ENCODE measurements around the gene TRIM7. TPM values are rescaled to one million over a fixed set of nuclear protein-coding genes. Genes with fewer than 3 reads are reported as not detected.
A peak's percentile ranks its signal among the peaks of the same experiment; 100 is the strongest.

TRIM7 gene
- total and polyA plus RNA-seq, 2 experiments from 2014 or later: 0.53 to 0.56 TPM

DNA sequence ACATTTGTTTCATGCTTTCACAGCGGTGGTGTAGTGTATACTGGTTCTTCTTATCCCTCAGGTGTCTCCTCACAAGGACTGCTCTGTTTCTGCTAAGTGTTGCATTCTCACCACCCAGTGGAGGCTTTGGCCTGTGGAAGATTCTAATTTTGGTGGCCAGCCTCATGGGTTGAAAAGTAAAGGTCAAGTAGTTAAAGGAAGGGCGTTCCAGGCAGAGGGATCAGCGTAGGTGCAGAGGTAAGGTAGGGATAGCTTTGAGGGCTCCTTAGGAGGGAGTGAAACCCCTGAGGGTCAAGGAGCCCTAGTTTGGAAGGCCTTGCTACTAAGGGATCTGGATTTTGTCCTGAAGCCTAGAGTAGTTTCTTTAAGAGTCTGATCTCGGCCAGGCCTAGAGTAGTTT is 43.3 kb upstream of the TRIM7 start (continued):
- TF ChIP-seq ZNF114 (CRISPR knock-in tag; IDR thresholded peaks at IDR 0.05): no peak

DNA sequence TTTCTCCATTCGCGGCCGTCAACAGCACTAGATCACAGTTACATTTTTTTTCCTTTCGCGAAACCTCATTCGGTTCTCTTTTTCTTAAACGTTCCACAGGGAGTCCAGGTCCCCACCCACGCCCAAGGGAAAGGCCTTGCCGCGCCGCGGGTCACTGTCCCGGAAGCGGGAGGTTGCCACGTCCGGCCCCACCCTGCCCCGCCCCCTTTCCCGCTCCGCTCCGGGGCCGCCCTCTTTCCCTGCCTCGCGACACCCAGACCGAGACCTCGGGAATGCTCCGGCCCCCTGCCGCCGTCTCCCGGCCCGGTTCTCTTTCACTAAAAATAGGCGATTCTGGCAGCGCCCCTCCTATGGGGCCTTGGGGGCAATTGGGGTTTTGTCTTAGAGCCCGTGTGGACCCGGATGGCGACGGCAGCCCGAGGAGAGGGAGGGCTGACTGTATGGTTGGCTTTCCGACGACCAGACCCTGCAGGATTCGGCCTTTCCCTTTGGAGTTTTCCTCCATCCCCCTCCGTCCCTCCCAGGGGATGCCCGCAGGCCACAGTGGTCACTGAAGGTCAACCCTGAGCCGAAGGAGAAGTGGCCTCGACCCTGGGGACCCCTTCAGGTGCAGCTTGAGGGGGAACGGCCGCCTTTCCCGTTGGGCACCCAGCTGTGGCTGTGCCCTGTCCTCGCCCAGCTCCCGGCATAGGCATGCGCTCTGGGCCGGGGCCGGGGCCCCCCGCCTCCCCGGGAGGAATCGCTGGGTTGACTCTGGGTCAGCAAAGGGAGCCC is 41.5 kb upstream of the TRIM7 start:
- Histone ChIP-seq H3K27ac (ENCODE audit: low read depth) (peak overlapping the region; percentile 99), H3K4me1 (ENCODE audit: insufficient read depth) (peaks cover 37% of the 10 kb centered on the region), H3K4me3 (peak overlapping the region; percentile 100), H2AFZ (peak overlapping the region; percentile 89), H3K9me2 (ENCODE audit: insufficient read depth) (no peaks in the 10 kb centered on the region), H3K36me3 (ENCODE audit: insufficient read depth) (peaks cover 24% of the 10 kb centered on the region), H4K20me1 (replicated peaks; ENCODE audit: insufficient read depth) (peaks cover 52% of the 10 kb centered on the region), H3K4me2 (peak overlapping the region; percentile 96), H3K27me3 (ENCODE audit: insufficient read depth) (no peaks in the 10 kb centered on the region), H3F3A (replicated peaks; ENCODE audit: low read depth) (peaks cover 33% of the 10 kb centered on the region), H3K79me2 (replicated peaks; ENCODE audit: insufficient read depth) (peaks cover 85% of the 10 kb centered on the region)
- Mint-ChIP-seq H3K27me3 (ENCODE audit: insufficient read depth, low read depth, poor library complexity) (peaks cover 38% of the 10 kb centered on the region), H3K36me3 (ENCODE audit: low read depth) (peaks cover 66% of the 10 kb centered on the region), H3K9me3 (peaks cover 10% of the 10 kb centered on the region; the same call in 2 of the 3 replicates), H3K27ac (peak overlapping the region; percentile 88), H3K4me1 (peaks cover 40% of the 10 kb centered on the region), H3K4me3 (peak overlapping the region; percentile 90)
- DNase-seq (ENCODE audit: low spot score): peak; percentile 89
- TF ChIP-seq EZH2 (IDR thresholded peaks at IDR 0.05; ENCODE audit: low read depth, unreplicated experiment) (no peak), ZNF114 (CRISPR knock-in tag; IDR thresholded peaks at IDR 0.05) (no peak), CREB1 (CRISPR knock-in tag; IDR thresholded peaks at IDR 0.05; ENCODE audit: low read depth) (no peak), NANOG (IDR thresholded peaks at IDR 0.05; ENCODE audit: borderline replicate concordance) (no peak), POLR2AphosphoS5 (IDR thresholded peaks at IDR 0.05; ENCODE audit: low read depth) (peak; percentile 79)
- TF ChIP-seq, protein P1, sequence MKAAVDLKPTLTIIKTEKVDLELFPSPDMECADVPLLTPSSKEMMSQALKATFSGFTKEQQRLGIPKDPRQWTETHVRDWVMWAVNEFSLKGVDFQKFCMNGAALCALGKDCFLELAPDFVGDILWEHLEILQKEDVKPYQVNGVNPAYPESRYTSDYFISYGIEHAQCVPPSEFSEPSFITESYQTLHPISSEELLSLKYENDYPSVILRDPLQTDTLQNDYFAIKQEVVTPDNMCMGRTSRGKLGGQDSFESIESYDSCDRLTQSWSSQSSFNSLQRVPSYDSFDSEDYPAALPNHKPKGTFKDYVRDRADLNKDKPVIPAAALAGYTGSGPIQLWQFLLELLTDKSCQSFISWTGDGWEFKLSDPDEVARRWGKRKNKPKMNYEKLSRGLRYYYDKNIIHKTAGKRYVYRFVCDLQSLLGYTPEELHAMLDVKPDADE (IDR thresholded peaks at IDR 0.05): peak; percentile 49; the same call in 1 of the 2 replicates
- TF ChIP-seq, protein P2, sequence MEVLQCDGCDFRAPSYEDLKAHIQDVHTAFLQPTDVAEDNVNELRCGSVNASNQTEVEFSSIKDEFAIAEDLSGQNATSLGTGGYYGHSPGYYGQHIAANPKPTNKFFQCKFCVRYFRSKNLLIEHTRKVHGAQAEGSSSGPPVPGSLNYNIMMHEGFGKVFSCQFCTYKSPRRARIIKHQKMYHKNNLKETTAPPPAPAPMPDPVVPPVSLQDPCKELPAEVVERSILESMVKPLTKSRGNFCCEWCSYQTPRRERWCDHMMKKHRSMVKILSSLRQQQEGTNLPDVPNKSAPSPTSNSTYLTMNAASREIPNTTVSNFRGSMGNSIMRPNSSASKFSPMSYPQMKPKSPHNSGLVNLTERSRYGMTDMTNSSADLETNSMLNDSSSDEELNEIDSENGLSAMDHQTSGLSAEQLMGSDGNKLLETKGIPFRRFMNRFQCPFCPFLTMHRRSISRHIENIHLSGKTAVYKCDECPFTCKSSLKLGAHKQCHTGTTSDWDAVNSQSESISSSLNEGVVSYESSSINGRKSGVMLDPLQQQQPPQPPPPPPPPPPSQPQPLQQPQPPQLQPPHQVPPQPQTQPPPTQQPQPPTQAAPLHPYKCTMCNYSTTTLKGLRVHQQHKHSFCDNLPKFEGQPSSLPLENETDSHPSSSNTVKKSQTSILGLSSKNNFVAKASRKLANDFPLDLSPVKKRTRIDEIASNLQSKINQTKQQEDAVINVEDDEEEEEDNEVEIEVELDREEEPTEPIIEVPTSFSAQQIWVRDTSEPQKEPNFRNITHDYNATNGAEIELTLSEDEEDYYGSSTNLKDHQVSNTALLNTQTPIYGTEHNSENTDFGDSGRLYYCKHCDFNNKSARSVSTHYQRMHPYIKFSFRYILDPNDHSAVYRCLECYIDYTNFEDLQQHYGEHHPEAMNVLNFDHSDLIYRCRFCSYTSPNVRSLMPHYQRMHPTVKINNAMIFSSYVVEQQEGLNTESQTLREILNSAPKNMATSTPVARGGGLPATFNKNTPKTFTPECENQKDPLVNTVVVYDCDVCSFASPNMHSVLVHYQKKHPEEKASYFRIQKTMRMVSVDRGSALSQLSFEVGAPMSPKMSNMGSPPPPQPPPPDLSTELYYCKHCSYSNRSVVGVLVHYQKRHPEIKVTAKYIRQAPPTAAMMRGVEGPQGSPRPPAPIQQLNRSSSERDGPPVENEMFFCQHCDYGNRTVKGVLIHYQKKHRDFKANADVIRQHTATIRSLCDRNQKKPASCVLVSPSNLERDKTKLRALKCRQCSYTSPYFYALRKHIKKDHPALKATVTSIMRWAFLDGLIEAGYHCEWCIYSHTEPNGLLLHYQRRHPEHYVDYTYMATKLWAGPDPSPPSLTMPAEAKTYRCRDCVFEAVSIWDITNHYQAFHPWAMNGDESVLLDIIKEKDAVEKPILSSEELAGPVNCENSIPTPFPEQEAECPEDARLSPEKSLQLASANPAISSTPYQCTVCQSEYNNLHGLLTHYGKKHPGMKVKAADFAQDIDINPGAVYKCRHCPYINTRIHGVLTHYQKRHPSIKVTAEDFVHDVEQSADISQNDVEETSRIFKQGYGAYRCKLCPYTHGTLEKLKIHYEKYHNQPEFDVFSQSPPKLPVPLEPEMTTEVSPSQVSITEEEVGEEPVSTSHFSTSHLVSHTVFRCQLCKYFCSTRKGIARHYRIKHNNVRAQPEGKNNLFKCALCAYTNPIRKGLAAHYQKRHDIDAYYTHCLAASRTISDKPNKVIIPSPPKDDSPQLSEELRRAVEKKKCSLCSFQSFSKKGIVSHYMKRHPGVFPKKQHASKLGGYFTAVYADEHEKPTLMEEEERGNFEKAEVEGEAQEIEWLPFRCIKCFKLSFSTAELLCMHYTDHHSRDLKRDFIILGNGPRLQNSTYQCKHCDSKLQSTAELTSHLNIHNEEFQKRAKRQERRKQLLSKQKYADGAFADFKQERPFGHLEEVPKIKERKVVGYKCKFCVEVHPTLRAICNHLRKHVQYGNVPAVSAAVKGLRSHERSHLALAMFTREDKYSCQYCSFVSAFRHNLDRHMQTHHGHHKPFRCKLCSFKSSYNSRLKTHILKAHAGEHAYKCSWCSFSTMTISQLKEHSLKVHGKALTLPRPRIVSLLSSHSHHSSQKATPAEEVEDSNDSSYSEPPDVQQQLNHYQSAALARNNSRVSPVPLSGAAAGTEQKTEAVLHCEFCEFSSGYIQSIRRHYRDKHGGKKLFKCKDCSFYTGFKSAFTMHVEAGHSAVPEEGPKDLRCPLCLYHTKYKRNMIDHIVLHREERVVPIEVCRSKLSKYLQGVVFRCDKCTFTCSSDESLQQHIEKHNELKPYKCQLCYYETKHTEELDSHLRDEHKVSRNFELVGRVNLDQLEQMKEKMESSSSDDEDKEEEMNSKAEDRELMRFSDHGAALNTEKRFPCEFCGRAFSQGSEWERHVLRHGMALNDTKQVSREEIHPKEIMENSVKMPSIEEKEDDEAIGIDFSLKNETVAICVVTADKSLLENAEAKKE (CRISPR knock-in tag; IDR thresholded peaks at IDR 0.05): no peak
- TF ChIP-seq, protein P3, sequence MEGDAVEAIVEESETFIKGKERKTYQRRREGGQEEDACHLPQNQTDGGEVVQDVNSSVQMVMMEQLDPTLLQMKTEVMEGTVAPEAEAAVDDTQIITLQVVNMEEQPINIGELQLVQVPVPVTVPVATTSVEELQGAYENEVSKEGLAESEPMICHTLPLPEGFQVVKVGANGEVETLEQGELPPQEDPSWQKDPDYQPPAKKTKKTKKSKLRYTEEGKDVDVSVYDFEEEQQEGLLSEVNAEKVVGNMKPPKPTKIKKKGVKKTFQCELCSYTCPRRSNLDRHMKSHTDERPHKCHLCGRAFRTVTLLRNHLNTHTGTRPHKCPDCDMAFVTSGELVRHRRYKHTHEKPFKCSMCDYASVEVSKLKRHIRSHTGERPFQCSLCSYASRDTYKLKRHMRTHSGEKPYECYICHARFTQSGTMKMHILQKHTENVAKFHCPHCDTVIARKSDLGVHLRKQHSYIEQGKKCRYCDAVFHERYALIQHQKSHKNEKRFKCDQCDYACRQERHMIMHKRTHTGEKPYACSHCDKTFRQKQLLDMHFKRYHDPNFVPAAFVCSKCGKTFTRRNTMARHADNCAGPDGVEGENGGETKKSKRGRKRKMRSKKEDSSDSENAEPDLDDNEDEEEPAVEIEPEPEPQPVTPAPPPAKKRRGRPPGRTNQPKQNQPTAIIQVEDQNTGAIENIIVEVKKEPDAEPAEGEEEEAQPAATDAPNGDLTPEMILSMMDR (conservative IDR thresholded peaks at IDR 0.05; ENCODE audit: low read depth in 2 of 2): no peak
- TF ChIP-seq, protein P4, sequence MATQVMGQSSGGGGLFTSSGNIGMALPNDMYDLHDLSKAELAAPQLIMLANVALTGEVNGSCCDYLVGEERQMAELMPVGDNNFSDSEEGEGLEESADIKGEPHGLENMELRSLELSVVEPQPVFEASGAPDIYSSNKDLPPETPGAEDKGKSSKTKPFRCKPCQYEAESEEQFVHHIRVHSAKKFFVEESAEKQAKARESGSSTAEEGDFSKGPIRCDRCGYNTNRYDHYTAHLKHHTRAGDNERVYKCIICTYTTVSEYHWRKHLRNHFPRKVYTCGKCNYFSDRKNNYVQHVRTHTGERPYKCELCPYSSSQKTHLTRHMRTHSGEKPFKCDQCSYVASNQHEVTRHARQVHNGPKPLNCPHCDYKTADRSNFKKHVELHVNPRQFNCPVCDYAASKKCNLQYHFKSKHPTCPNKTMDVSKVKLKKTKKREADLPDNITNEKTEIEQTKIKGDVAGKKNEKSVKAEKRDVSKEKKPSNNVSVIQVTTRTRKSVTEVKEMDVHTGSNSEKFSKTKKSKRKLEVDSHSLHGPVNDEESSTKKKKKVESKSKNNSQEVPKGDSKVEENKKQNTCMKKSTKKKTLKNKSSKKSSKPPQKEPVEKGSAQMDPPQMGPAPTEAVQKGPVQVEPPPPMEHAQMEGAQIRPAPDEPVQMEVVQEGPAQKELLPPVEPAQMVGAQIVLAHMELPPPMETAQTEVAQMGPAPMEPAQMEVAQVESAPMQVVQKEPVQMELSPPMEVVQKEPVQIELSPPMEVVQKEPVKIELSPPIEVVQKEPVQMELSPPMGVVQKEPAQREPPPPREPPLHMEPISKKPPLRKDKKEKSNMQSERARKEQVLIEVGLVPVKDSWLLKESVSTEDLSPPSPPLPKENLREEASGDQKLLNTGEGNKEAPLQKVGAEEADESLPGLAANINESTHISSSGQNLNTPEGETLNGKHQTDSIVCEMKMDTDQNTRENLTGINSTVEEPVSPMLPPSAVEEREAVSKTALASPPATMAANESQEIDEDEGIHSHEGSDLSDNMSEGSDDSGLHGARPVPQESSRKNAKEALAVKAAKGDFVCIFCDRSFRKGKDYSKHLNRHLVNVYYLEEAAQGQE (IDR thresholded peaks at IDR 0.05; ENCODE audit: unreplicated experiment): no peak
- ATAC-seq: peak; percentile 69
